Stimulated activated effector memory CD8-positive, alpha-beta T cell treated with anti-CD3 and anti-CD28 coated beads, Interleukin-12 subunit alpha, Interleukin-12 subunit beta, amount 100 ng/mL, for 72 hours (primary cell): ENCODE results near the gene ADISSP.
A peak's percentile ranks its signal among the peaks of the same experiment; 100 is the strongest.

Experiments used
- ATAC-seq: fragments of 150-1000 bp; cut with Tn5 transposase; 2 replicates; pipeline ENCODE4 v1.10.0; 2021
- DNase-seq, 2 donors: peaks; one replicate each; pipeline ENCODE4 v3.0.0; 2021 to 2022; ENCODE audit warnings: low spot score in 2 of 2
- H3K27ac Mint-ChIP-seq: one replicate; pipeline ENCODE4 v1.8.0; 2022; ENCODE audit warnings: mild to moderate bottlenecking, mixed read lengths
- H3K36me3 Mint-ChIP-seq: one replicate; pipeline ENCODE4 v1.8.0; 2022; ENCODE audit warnings: mild to moderate bottlenecking, mixed read lengths
- H3K4me1 Mint-ChIP-seq: one replicate; pipeline ENCODE4 v1.8.0; 2022; ENCODE audit warnings: mixed read lengths
- H3K4me3 Mint-ChIP-seq: one replicate; pipeline ENCODE4 v1.8.0; 2022; ENCODE audit warnings: mild to moderate bottlenecking, mixed read lengths
- H3K9me3 Mint-ChIP-seq: one replicate; pipeline ENCODE4 v1.8.0; 2022; ENCODE audit warnings: mixed read lengths

The ADISSP gene

GRCh38 chr20:3787324-3788014 is 19.9 kb upstream of the ADISSP start:
- Mint-ChIP-seq H3K27ac (no peak overlapping the region), H3K4me1 (peaks cover 46% of the 10 kb centered on the region), H3K36me3 (peaks cover 20% of the 10 kb centered on the region), H3K9me3 (no peaks in the 10 kb centered on the region), H3K4me3 (peak overlapping the region; percentile 70)
- ATAC-seq, result no peak
- DNase-seq, result no peak

- H3K4me3 Mint-ChIP-seq, result peak within 1 kb of the TSS; percentile 70
- ATAC-seq, result peak; percentile 93
- peaks cover 52% of the 10 kb centered on the region for H3K4me1 Mint-ChIP-seq
- H3K36me3 Mint-ChIP-seq, result peaks cover 20% of the 10 kb centered on the region
- peak within 1 kb of the TSS; percentile 54 for H3K27ac Mint-ChIP-seq
- DNase-seq, result peak; percentile 94 to 98
- H3K9me3 Mint-ChIP-seq, result no peaks in the 10 kb centered on the region
Measured at GRCh38 chr20:3786665-3787323, 19.2 kb upstream of the ADISSP start, which contains the start of gene CENPB. CENPB (minus strand) TSS chr20:3786740; CDS start chr20:3786483, 257 bp downstream.

GRCh38 chr20:3786126-3786484 is 18.6 kb upstream of the ADISSP start:
- DNase-seq (peak in 1 of 2 donors; percentile 26), ATAC-seq (peak; percentile 46)
- no peaks in the 10 kb centered on the region for H3K9me3 Mint-ChIP-seq
- H3K4me3 Mint-ChIP-seq, result peak overlapping the region; percentile 70
- peaks cover 20% of the 10 kb centered on the region for H3K36me3 Mint-ChIP-seq
- peaks cover 59% of the 10 kb centered on the region for H3K4me1 Mint-ChIP-seq
- H3K27ac Mint-ChIP-seq, result peak overlapping the region; percentile 54

- DNase-seq (no peak), ATAC-seq (no peak)
- H3K4me3 Mint-ChIP-seq, result peak overlapping the region; percentile 70
- peaks cover 20% of the 10 kb centered on the region for H3K36me3 Mint-ChIP-seq
- H3K27ac Mint-ChIP-seq, result peak overlapping the region; percentile 79
- peaks cover 65% of the 10 kb centered on the region for H3K4me1 Mint-ChIP-seq
- H3K9me3 Mint-ChIP-seq, result no peaks in the 10 kb centered on the region
Measured at GRCh38 chr20:3785240-3786125, 17.9 kb upstream of the ADISSP start.

GRCh38 chr20:3784863-3785239 is 17.3 kb upstream of the ADISSP start:
- Mint-ChIP-seq H3K36me3 (peaks cover 20% of the 10 kb centered on the region), H3K4me1 (peaks cover 65% of the 10 kb centered on the region), H3K27ac (peak overlapping the region; percentile 79), H3K9me3 (no peaks in the 10 kb centered on the region), H3K4me3 (peak overlapping the region; percentile 70)
- ATAC-seq, result no peak
- DNase-seq, result no peak

- Mint-ChIP-seq H3K27ac (peak overlapping the region; percentile 79), H3K9me3 (no peaks in the 10 kb centered on the region), H3K36me3 (peaks cover 20% of the 10 kb centered on the region), H3K4me1 (peaks cover 67% of the 10 kb centered on the region), H3K4me3 (peak overlapping the region; percentile 70)
- no peak for ATAC-seq
- DNase-seq, result no peak
Measured at GRCh38 chr20:3784216-3784853, 16.8 kb upstream of the ADISSP start.

- ATAC-seq (no peak), DNase-seq (no peak)
- peaks cover 68% of the 10 kb centered on the region for H3K4me1 Mint-ChIP-seq
- H3K9me3 Mint-ChIP-seq, result no peaks in the 10 kb centered on the region
- peak overlapping the region; percentile 79 for H3K27ac Mint-ChIP-seq
- no peak overlapping the region for H3K4me3 Mint-ChIP-seq
- H3K36me3 Mint-ChIP-seq, result peaks cover 20% of the 10 kb centered on the region
Measured at GRCh38 chr20:3783511-3784195, 16.1 kb upstream of the ADISSP start.

- Mint-ChIP-seq H3K9me3 (no peaks in the 10 kb centered on the region), H3K4me3 (no peak overlapping the region), H3K36me3 (peaks cover 20% of the 10 kb centered on the region), H3K27ac (peak overlapping the region; percentile 79), H3K4me1 (peaks cover 69% of the 10 kb centered on the region)
- ATAC-seq (no peak), DNase-seq (no peak)
Measured at GRCh38 chr20:3783068-3783489, 15.5 kb upstream of the ADISSP start.

GRCh38 chr20:3782597-3782996 is 15.0 kb upstream of the ADISSP start:
- Mint-ChIP-seq H3K4me1 (peaks cover 68% of the 10 kb centered on the region), H3K36me3 (peaks cover 20% of the 10 kb centered on the region), H3K27ac (no peak overlapping the region), H3K4me3 (no peak overlapping the region), H3K9me3 (no peaks in the 10 kb centered on the region)
- DNase-seq, result no peak
- ATAC-seq, result no peak

GRCh38 chr20:3781153-3781910 is 13.8 kb upstream of the ADISSP start, which contains the start of gene SPEF1:
SPEF1 (minus strand) TSS chr20:3781448; CDS start chr20:3781287, 161 bp downstream.
- peaks cover 73% of the 10 kb centered on the region for H3K4me1 Mint-ChIP-seq
- H3K9me3 Mint-ChIP-seq, result no peaks in the 10 kb centered on the region
- H3K36me3 Mint-ChIP-seq, result peaks cover 20% of the 10 kb centered on the region
- no peak within 1 kb of the TSS for H3K27ac Mint-ChIP-seq
- ATAC-seq (peak; percentile 52), DNase-seq (peak in 1 of 2 donors; percentile 67)
- peak within 1 kb of the TSS; percentile 58 for H3K4me3 Mint-ChIP-seq

GRCh38 chr20:3778976-3779375 is 11.4 kb upstream of the ADISSP start:
- peak overlapping the region; percentile 80 for H3K4me3 Mint-ChIP-seq
- no peaks in the 10 kb centered on the region for H3K9me3 Mint-ChIP-seq
- peaks cover 6% of the 10 kb centered on the region for H3K36me3 Mint-ChIP-seq
- H3K27ac Mint-ChIP-seq, result no peak overlapping the region
- no peak for DNase-seq
- H3K4me1 Mint-ChIP-seq, result peaks cover 61% of the 10 kb centered on the region
- no peak for ATAC-seq

GRCh38 chr20:3777716-3778629 is 10.4 kb upstream of the ADISSP start:
- peak overlapping the region; percentile 80 for H3K4me3 Mint-ChIP-seq
- H3K9me3 Mint-ChIP-seq, result no peaks in the 10 kb centered on the region
- H3K36me3 Mint-ChIP-seq, result no peaks in the 10 kb centered on the region
- peak; percentile 45 to 77 for DNase-seq
- peak overlapping the region; percentile 43 for H3K27ac Mint-ChIP-seq
- ATAC-seq, result peak; percentile 89
- peaks cover 53% of the 10 kb centered on the region for H3K4me1 Mint-ChIP-seq

GRCh38 chr20:3777381-3777715 is 9.8 kb upstream of the ADISSP start:
- Mint-ChIP-seq H3K36me3 (no peaks in the 10 kb centered on the region), H3K9me3 (no peaks in the 10 kb centered on the region), H3K4me3 (peak overlapping the region; percentile 80), H3K4me1 (peaks cover 48% of the 10 kb centered on the region), H3K27ac (peak overlapping the region; percentile 43)
- DNase-seq, result no peak
- ATAC-seq, result peak; percentile 62
